H1 (cell line): Measurements from ENCODE around the gene ANKRD66. TPM values are rescaled to one million over a fixed set of nuclear protein-coding genes. Genes with fewer than 3 reads are reported as not detected.

ENCODE experiments used
- CTCF ChIA-PET: fragments of 300-600 bp; sonication (Branson Sonifier 250); formaldehyde crosslinking; loops from one replicate; lab custom pipeline; 2021; ENCODE audit not compliant: partially characterized antibody; lab: Charles Lee
- POLR2A ChIA-PET: fragments of 300-600 bp; sonication (Branson Sonifier 250); formaldehyde crosslinking; loops from one replicate; lab custom pipeline; 2021; ENCODE audit warnings: inconsistent platforms; ENCODE audit not compliant: partially characterized antibody; lab: Charles Lee
- DNase-seq, 2 experiments: peaks; one replicate each; pipeline versions ENCODE4 v3.0.0 to v3.0.0-alpha.2; 2010 to 2022; ENCODE audit warnings: low spot score in 2 of 2, low read depth in 1 of 2, mixed read lengths in 1 of 2
- FAIRE-seq: peaks from 2 replicates; lab custom pipeline; 2011; peaks lifted over from hg19 to GRCh38; lab: Jason Lieb, UNC
- H2AFZ ChIP-seq: 2 replicates; pipeline ENCODE4 v1.8.1; 2012; ENCODE audit warnings: low read length, inconsistent platforms
- H2AK5ac ChIP-seq: 2 replicates; pipeline ENCODE4 v1.6.1; 2013; ENCODE audit warnings: low read depth, low read length
- H2BK120ac ChIP-seq: replicated peaks from 2 replicates; pipeline ENCODE3; 2013; ENCODE audit warnings: low read depth, low read length, inconsistent platforms
- H2BK12ac ChIP-seq: 2 replicates; pipeline ENCODE4 v1.6.1; 2013; ENCODE audit warnings: low read depth, low read length
- H2BK15ac ChIP-seq: 2 replicates; pipeline ENCODE4 v1.6.1; 2013; ENCODE audit warnings: low read length
- H2BK20ac ChIP-seq: 2 replicates; pipeline ENCODE4 v1.6.1; 2013; ENCODE audit warnings: low read length
- H2BK5ac ChIP-seq: 2 replicates; pipeline ENCODE4 v1.6.1; 2013; ENCODE audit warnings: low read depth, low read length
- H3K14ac ChIP-seq: 2 replicates; pipeline ENCODE4 v1.6.1; 2013; ENCODE audit warnings: inconsistent platforms; ENCODE audit not compliant: insufficient read length
- H3K18ac ChIP-seq: 2 replicates; pipeline ENCODE4 v1.6.1; 2013; ENCODE audit warnings: low read length; ENCODE audit errors: extremely low read depth
- H3K23ac ChIP-seq: 2 replicates; pipeline ENCODE4 v1.6.1; 2013; ENCODE audit warnings: inconsistent platforms; ENCODE audit not compliant: insufficient read length
- H3K23me2 ChIP-seq: 2 replicates; pipeline ENCODE4 v1.6.1; 2013; ENCODE audit warnings: low read depth, low read length
- H3K27ac ChIP-seq: 2 replicates; pipeline ENCODE4 v1.6.1; 2011; ENCODE audit warnings: low read depth, low read length, inconsistent platforms
- H3K27me3 ChIP-seq, 4 experiments: replicated peaks in 1 of 4; 1 replicate in 1 of 4; 2 replicates in 3 of 4; pipeline versions ENCODE4 v1.6.1 to v1.8.1; 2011 to 2013; ENCODE audit warnings: low read length in 3 of 4, mild to moderate bottlenecking in 3 of 4, inconsistent platforms in 2 of 4, mixed read lengths in 2 of 4, moderate library complexity in 1 of 4; ENCODE audit not compliant: control insufficient read depth in 3 of 4, insufficient read depth in 3 of 4; ENCODE audit errors: extremely low read depth in 1 of 4
- H3K36me3 ChIP-seq, 4 experiments: 2 replicates each; pipeline versions ENCODE4 v1.6.1 to v1.8.1; 2011 to 2013; ENCODE audit warnings: mild to moderate bottlenecking in 4 of 4, low read length in 3 of 4, moderate library complexity in 2 of 4, control low read depth in 1 of 4, inconsistent platforms in 1 of 4; ENCODE audit not compliant: insufficient read depth in 4 of 4, control insufficient read depth in 2 of 4
- H3K4ac ChIP-seq: replicated peaks from 2 replicates; pipeline ENCODE3; 2013; ENCODE audit warnings: low read length, low read depth, mixed read lengths, inconsistent platforms; ENCODE audit not compliant: insufficient read length
- H3K4me1 ChIP-seq, 4 experiments: replicated peaks in 1 of 4; 1 replicate in 1 of 4; 2 replicates in 3 of 4; pipeline versions ENCODE4 v1.6.1 to v1.8.1; 2011 to 2013; ENCODE audit warnings: low read length in 3 of 4, inconsistent platforms in 2 of 4, mixed read lengths in 1 of 4; ENCODE audit not compliant: insufficient read depth in 4 of 4, control insufficient read depth in 3 of 4
- H3K4me2 ChIP-seq, 2 experiments: 2 replicates each; pipeline versions ENCODE4 v1.6.1 to v1.8.1; 2011 to 2013; ENCODE audit warnings: low read depth in 2 of 2, low read length in 2 of 2, control low read depth in 1 of 2, inconsistent platforms in 1 of 2, mild to moderate bottlenecking in 1 of 2; ENCODE audit not compliant: insufficient read depth in 1 of 2
- H3K4me3 ChIP-seq, 4 experiments: fragments of 200-600, 300-600 bp in 1 of 4; sonication (generic), shearing (Covaris generic), sonication (Bioruptor Twin) in 1 of 4; 2 replicates each; pipeline versions ENCODE4 v1.5.1 to v1.8.1; 2011 to 2016; ENCODE audit warnings: low read length in 4 of 4, low read depth in 3 of 4, control low read depth in 2 of 4, inconsistent platforms in 2 of 4, mild to moderate bottlenecking in 2 of 4, mixed read lengths in 1 of 4, moderate library complexity in 1 of 4; ENCODE audit not compliant: insufficient read depth in 2 of 4; ENCODE audit errors: extremely low read depth in 1 of 4
- H3K56ac ChIP-seq: replicated peaks from 2 replicates; pipeline ENCODE3; 2013; ENCODE audit warnings: low read depth, mild to moderate bottlenecking, mixed read lengths, low read length, inconsistent platforms; ENCODE audit not compliant: insufficient read length
- H3K79me1 ChIP-seq: 2 replicates; pipeline ENCODE4 v1.6.1; 2013; ENCODE audit warnings: low read depth, low read length, control low read depth
- H3K79me2 ChIP-seq, 2 experiments: 2 replicates each; pipeline versions ENCODE4 v1.6.1 to v1.8.1; 2012 to 2013; ENCODE audit warnings: low read length in 2 of 2, mild to moderate bottlenecking in 2 of 2, inconsistent platforms in 1 of 2; ENCODE audit not compliant: insufficient read depth in 2 of 2, control insufficient read depth in 1 of 2
- H3K9ac ChIP-seq, 4 experiments: replicated peaks in 1 of 4; 1 replicate in 1 of 4; 2 replicates in 3 of 4; pipeline versions ENCODE4 v1.6.1 to v1.8.1; 2011 to 2013; ENCODE audit warnings: low read depth in 3 of 4, low read length in 3 of 4, control low read depth in 2 of 4, mild to moderate bottlenecking in 2 of 4, moderate library complexity in 2 of 4, inconsistent platforms in 1 of 4; ENCODE audit errors: extremely low read depth in 1 of 4
- H3K9me3 ChIP-seq, 2 experiments: 2 replicates each; pipeline versions ENCODE4 v1.6.1 to v1.8.1; 2012 to 2013; ENCODE audit warnings: mild to moderate bottlenecking in 2 of 2, moderate library complexity in 2 of 2, control low read depth in 1 of 2, inconsistent platforms in 1 of 2, low read depth in 1 of 2, low read length in 1 of 2, mixed read lengths in 1 of 2; ENCODE audit not compliant: insufficient read depth in 2 of 2
- H4K20me1 ChIP-seq, 2 experiments: replicated peaks in 1 of 2; 2 replicates each; pipeline versions ENCODE3 to v1.8.1; 2011 to 2013; ENCODE audit warnings: inconsistent platforms in 2 of 2, low read length in 2 of 2, mild to moderate bottlenecking in 1 of 2; ENCODE audit not compliant: insufficient read depth in 2 of 2, control insufficient read depth in 1 of 2
- H4K5ac ChIP-seq: 2 replicates; pipeline ENCODE4 v1.6.1; 2013; ENCODE audit warnings: low read length, low read depth, mixed read lengths, inconsistent platforms; ENCODE audit not compliant: insufficient read length
- H4K8ac ChIP-seq: 2 replicates; pipeline ENCODE4 v1.8.0; 2013; ENCODE audit warnings: mild to moderate bottlenecking, moderate library complexity, low read length, inconsistent platforms; ENCODE audit not compliant: insufficient read depth; ENCODE audit errors: extremely low read depth
- H4K91ac ChIP-seq: replicated peaks from 2 replicates; pipeline ENCODE3; 2013; ENCODE audit warnings: low read length, mixed read lengths, inconsistent platforms; ENCODE audit not compliant: insufficient read length
- BCL11A ChIP-seq, 2 experiments: IDR thresholded peaks; one replicate each; pipeline ENCODE4 v1.6.1; 2011; ENCODE audit warnings: low read depth in 2 of 2, low read length in 2 of 2, mild to moderate bottlenecking in 2 of 2
- BRCA1 ChIP-seq: IDR thresholded peaks from 2 replicates; pipeline ENCODE4 v1.6.1; 2012; ENCODE audit warnings: low read depth, low read length, improper control_type of control experiment
- CHD1 ChIP-seq: IDR thresholded peaks from 2 replicates; pipeline ENCODE4 v1.6.1; 2012; ENCODE audit warnings: low read depth, low read length, improper control_type of control experiment
- CHD2 ChIP-seq: IDR thresholded peaks from 2 replicates; pipeline ENCODE4 v1.6.1; 2012; ENCODE audit warnings: low read length, improper control_type of control experiment
- GABPA ChIP-seq: IDR thresholded peaks from 2 replicates; pipeline ENCODE4 v1.6.1; 2011; ENCODE audit warnings: mild to moderate bottlenecking, low read length, moderate library complexity, borderline replicate concordance; ENCODE audit not compliant: insufficient read depth
- JUND ChIP-seq: IDR thresholded peaks from 2 replicates; pipeline ENCODE4 v1.6.1; 2011; ENCODE audit warnings: mild to moderate bottlenecking, improper control_type of control experiment, low read length
- KDM4A ChIP-seq: IDR thresholded peaks from one replicate; pipeline ENCODE4 v1.7.1; 2012; ENCODE audit warnings: low read depth, mild to moderate bottlenecking, moderate library complexity, low read length, inconsistent platforms; ENCODE audit not compliant: severe bottlenecking
- KDM5A ChIP-seq: fragments of 200-600 bp; IDR thresholded peaks from 2 replicates; pipeline ENCODE4 v1.7.1; 2012; ENCODE audit warnings: mild to moderate bottlenecking, low read length, inconsistent platforms, mixed read lengths
- NRF1 ChIP-seq: IDR thresholded peaks from 2 replicates; pipeline ENCODE4 v1.6.1; 2011; ENCODE audit warnings: mild to moderate bottlenecking, low read depth, low read length, improper control_type of control experiment
- POLR2A ChIP-seq, 2 experiments: IDR thresholded peaks; 1 replicate in 1 of 2; 2 replicates in 1 of 2; pipeline ENCODE4 v1.6.1; 2011; ENCODE audit warnings: low read depth in 2 of 2, low read length in 2 of 2, mild to moderate bottlenecking in 2 of 2; ENCODE audit errors: control extremely low read depth in 1 of 2
- POLR2AphosphoS5 ChIP-seq: IDR thresholded peaks from 2 replicates; pipeline ENCODE4 v1.6.1; 2011; ENCODE audit warnings: low read depth, low read length
- SIRT6 ChIP-seq: IDR thresholded peaks from one replicate; pipeline ENCODE4 v1.7.1; 2012; ENCODE audit warnings: low read length, inconsistent platforms
- TAF7 ChIP-seq: optimal IDR thresholded peaks from 2 replicates; pipeline ENCODE3; 2011; ENCODE audit warnings: low read depth, mild to moderate bottlenecking, inconsistent platforms, low read length, moderate library complexity, borderline replicate concordance
- polyA plus RNA-seq, 7 experiments: library from polyadenylated mRNA; depleted of rRNA in 3 of 7; stranded (reverse) in 5 of 7; unstranded in 2 of 7; fragments of >200 nt in 5 of 7; fragments of 200-250 nt in 2 of 7; gene quantifications; 1 replicate in 5 of 7; 2 replicates in 1 of 7; 4 replicates in 1 of 7; pipeline versions ENCODE4 v1.2.1 to v1.2.3, GENCODE V29; 2011 to 2013; ENCODE audit warnings: missing spikeins in 2 of 7, mixed read lengths in 2 of 7
- total RNA-seq: library from RNA; stranded (reverse); fragmentation: NEBNext Ultra II Directional; extraction: Animal tissue kit (Norgen Biotek cat#: 25700); gene quantifications from 2 replicates; pipeline ENCODE4 v1.2.1, GENCODE V29; 2021

The ANKRD66 gene
- total and polyA plus RNA-seq, 2 of the 8 experiments (the other 6 are each of a cell fraction or from before 2014, with no cell fraction given) = 0.05 TPM; not detected in 1

- ChIA-PET POLR2A (no interaction called here), CTCF (no interaction called here)
- no peak for FAIRE-seq
- TF ChIP-seq BRCA1 (no peak), BCL11A (IDR thresholded peaks at IDR 0.05; ENCODE audit: low read depth in 2 of 2, low read length in 2 of 2) (no peak), CHD1 (no peak), CHD2 (no peak), JUND (no peak), POLR2AphosphoS5 (no peak), KDM5A (no peak), POLR2A (IDR thresholded peaks at IDR 0.05; ENCODE audit: control extremely low read depth in 1 of 2, low read depth in 2 of 2, low read length in 2 of 2) (no peak), TAF7 (no peak), NRF1 (no peak), KDM4A (no peak), GABPA (no peak), SIRT6 (no peak)
Observed at GRCh38 chr6:46715141-46715540, 31.6 kb upstream of the ANKRD66 start.

More at GRCh38 chr6:46715141-46715540, 31.6 kb upstream of the ANKRD66 start:
- no peak overlapping the region for H2AK5ac ChIP-seq
- H4K5ac ChIP-seq = no peak overlapping the region
- no peak overlapping the region for H3K4me3 ChIP-seq
- no peak overlapping the region for H2BK12ac ChIP-seq
- H3K9ac ChIP-seq = no peak overlapping the region
- no peak overlapping the region for H3K4me2 ChIP-seq
- H4K20me1 ChIP-seq = no peaks in the 10 kb centered on the region
- H4K91ac ChIP-seq = no peak overlapping the region
- H2BK120ac ChIP-seq = no peak overlapping the region
- no peak overlapping the region for H3K18ac ChIP-seq
- H3K9me3 ChIP-seq = no peaks in the 10 kb centered on the region
- DNase-seq = no peak
- no peaks in the 10 kb centered on the region for H3K27me3 ChIP-seq
- no peak overlapping the region for H3K27ac ChIP-seq
- no peak overlapping the region for H3K14ac ChIP-seq
- no peak overlapping the region for H2BK20ac ChIP-seq
- H2BK5ac ChIP-seq = no peak overlapping the region
- H4K8ac ChIP-seq = no peak overlapping the region
- H3K79me1 ChIP-seq = no peaks in the 10 kb centered on the region
- no peaks in the 10 kb centered on the region for H3K79me2 ChIP-seq
- H2BK15ac ChIP-seq = no peak overlapping the region
- no peaks in the 10 kb centered on the region for H3K36me3 ChIP-seq
- H3K23me2 ChIP-seq = no peaks in the 10 kb centered on the region
- H3K56ac ChIP-seq = no peak overlapping the region
- no peak overlapping the region for H2AFZ ChIP-seq
- no peak overlapping the region for H3K23ac ChIP-seq
- H3K4me1 ChIP-seq = no peaks in the 10 kb centered on the region
- H3K4ac ChIP-seq = no peak overlapping the region
